ENCODE results near the gene TEX54. TPM values are rescaled to one million over a fixed set of nuclear protein-coding genes. Genes with fewer than 3 reads are reported as not detected.
A peak's percentile ranks its signal among the peaks of the same experiment; 100 is the strongest.

Gene TEX54
- total and polyA plus RNA-seq, 2 of the 4 experiments (the other 2 are of a cell fraction): not detected

GRCh38 chr11:62882431-62882749 is 49.7 kb upstream of the TEX54 start:
- Histone ChIP-seq H2BK5ac (ENCODE audit: low read depth, low read length, poor library complexity, severe bottlenecking) (peak overlapping the region; percentile 96), H3K56ac (ENCODE audit: extremely low read depth, insufficient read depth, low read length) (peak overlapping the region; percentile 100), H2BK120ac (ENCODE audit: low read depth, low read length) (no peak overlapping the region), H2AK9ac (replicated peaks; ENCODE audit: low read depth, low read length, poor library complexity) (peak overlapping the region; percentile 51), H3K27me3 (ENCODE audit: control insufficient read depth, insufficient read depth, low read length) (no peaks in the 10 kb centered on the region), H3K9me1 (ENCODE audit: insufficient read depth, low read length) (peaks cover 9% of the 10 kb centered on the region; the same call in 1 of the 2 replicates), H3K4me1 (ENCODE audit: control insufficient read depth, insufficient read depth, low read length) (peaks cover 29% of the 10 kb centered on the region), H3K23ac (ENCODE audit: low read depth, low read length) (peak overlapping the region; percentile 79), H3K18ac (ENCODE audit: low read depth, low read length) (peak overlapping the region; percentile 45), H3K79me1 (ENCODE audit: low read depth in 1 of 2, low read length in 2 of 2) (peaks cover 25 to 74% of the 10 kb centered on the region in 2 experiments), H2AFZ (replicated peaks; ENCODE audit: low read length, poor library complexity) (no peak overlapping the region), H2BK20ac (ENCODE audit: low read depth, low read length) (no peak overlapping the region), H3K27ac (ENCODE audit: insufficient read depth, low read length) (peak overlapping the region; percentile 98), H3K4me2 (ENCODE audit: low read depth, low read length) (peak overlapping the region; percentile 98), H4K20me1 (ENCODE audit: insufficient read depth, low read length) (peaks cover 55% of the 10 kb centered on the region), H3K14ac (replicated peaks; ENCODE audit: low read depth, low read length) (peak overlapping the region; percentile 100), H4K8ac (ENCODE audit: low read depth in 2 of 2, low read length in 2 of 2) (peak overlapping the region; percentile 96 to 100; a peak in 3 of 4 replicates), H3K36me3 (ENCODE audit: control insufficient read depth, insufficient read depth, low read length) (peaks cover 51% of the 10 kb centered on the region), H2AK5ac (ENCODE audit: low read depth, low read length) (0 out of 2 replicates have a peak overlapping the region, but pooled peaks have one; percentile 22), H4K91ac (ENCODE audit: insufficient read depth, low read depth, low read length) (peak overlapping the region; percentile 100), H4K5ac (ENCODE audit: low read depth, low read length) (0 out of 2 replicates have a peak overlapping the region, but pooled peaks have one; percentile 76), H3K9me3 (ENCODE audit: control insufficient read depth, insufficient read depth, low read length) (no peaks in the 10 kb centered on the region), H3K4me3 (ENCODE audit: insufficient read depth, low read depth, low read length) (peak overlapping the region; percentile 92), H2BK15ac (ENCODE audit: low read depth, low read length) (no peak overlapping the region), H3K4ac (ENCODE audit: low read depth, low read length) (peak overlapping the region; percentile 100), H3K9ac (ENCODE audit: low read depth, low read length) (peak overlapping the region; percentile 100)
- dilution Hi-C loops (cut with HindIII; ENCODE audit: low sequenced_read_pairs, unreplicated experiment): no loop called here
- DNase-seq: no peak
- ChIA-PET CTCF (no interaction called here), POLR2A (ENCODE audit: unreplicated experiment) (interaction anchor here (0.6 kb wide), 1 partner anchor 139 kb away, joined by 4 read pairs; no protein-coding TSS in a partner anchor)
- BruUV-seq (replicated peaks): no TSS peak
- no peak for ATAC-seq (ENCODE audit: low read depth)
- in situ Hi-C loops (cut with MboI; ENCODE audit: low sequenced_read_pairs): loop anchor here (25.0 kb wide), 1 partner anchor 780 kb away; the partner anchor contains the start of gene ATL3
- TF ChIP-seq CHD1 (IDR thresholded peaks at IDR 0.05; ENCODE audit: low read depth, low read length): no peak
- no CpG with 5 or more reads among the region's 6 CpGs for WGBS, 2 experiments (ENCODE audit: extremely low coverage in 2 of 2, insufficient read length in 1 of 2)
- intact Hi-C loops (cut with micrococcal nuclease): loop anchor here (5.0 kb wide), 1 partner anchor 95 kb away; the partner anchor contains the start of gene TMEM179B
